Activated CD4-positive, alpha-beta T cell treated with anti-CD3 and anti-CD28 coated beads, Interleukin-2, amount 50 U/mL, for 48 hours (primary cell): ENCODE data around the gene TNIK.

Source experiments
- DNase-seq, 2 experiments: peaks; one replicate each; pipeline ENCODE4 v3.0.0-alpha.2; 2020

The TNIK gene

GRCh38 chr3:171459942-171460724, at the start of gene TNIK:
TNIK (minus strand) TSS chr3:171460405; CDS start chr3:171460063, 342 bp downstream.
- DNase-seq, result peak; percentile 97 to 98

- DNase-seq, result no peak
Measured at GRCh38 chr3:171508676-171509075, 48.5 kb upstream of the TNIK start.

DNA sequence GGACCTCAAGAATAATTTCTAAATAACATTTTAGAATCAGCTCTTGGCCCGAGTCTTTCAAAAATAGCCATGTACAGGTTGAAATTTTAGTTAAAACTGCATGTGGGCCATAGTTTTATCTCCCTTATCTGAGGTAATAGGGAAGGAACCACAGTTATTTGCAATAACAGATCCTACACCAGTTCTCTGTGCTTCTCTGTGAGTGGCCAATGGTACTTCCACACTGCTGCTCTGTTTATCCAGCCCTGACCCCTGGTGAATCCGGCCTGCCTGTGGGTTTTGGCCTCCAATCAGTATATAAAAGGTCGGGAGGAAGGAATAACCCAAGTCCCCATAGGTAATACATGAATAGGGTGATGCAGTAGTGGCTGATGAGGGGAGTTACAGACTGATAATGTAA, 48.0 kb upstream of the TNIK start:
- DNase-seq, result no peak

- no peak for DNase-seq
Measured at GRCh38 chr3:171506743-171507319, 46.6 kb upstream of the TNIK start.

- no peak for DNase-seq
Measured at GRCh38 chr3:171505822-171506333, 45.7 kb upstream of the TNIK start.

DNA sequence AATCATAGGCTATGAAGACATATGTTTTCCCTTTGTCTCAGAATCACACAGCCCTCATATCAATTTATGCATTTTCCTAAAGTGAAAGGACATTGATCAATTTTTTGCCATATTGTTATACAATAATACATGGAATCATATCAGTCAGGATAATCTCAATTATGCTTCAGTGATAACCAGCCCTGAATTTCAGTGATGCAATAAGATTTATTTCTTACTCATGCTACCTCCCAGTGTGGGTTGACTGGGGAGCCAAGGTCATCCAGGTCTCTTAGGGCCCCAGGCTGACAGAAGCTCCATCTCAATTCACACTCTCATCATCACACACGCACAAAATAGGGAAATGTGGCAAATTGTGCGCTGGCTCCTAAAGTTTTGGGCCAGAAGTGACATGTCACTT, 44.2 kb upstream of the TNIK start:
- no peak for DNase-seq

- DNase-seq, result no peak
Measured at GRCh38 chr3:171503817-171504216, 43.6 kb upstream of the TNIK start.

GRCh38 chr3:171498921-171499320, 38.7 kb upstream of the TNIK start:
- DNase-seq, result no peak

- DNase-seq, result no peak
Measured at GRCh38 chr3:171497468-171497867, 37.3 kb upstream of the TNIK start.

- no peak for DNase-seq
Measured at GRCh38 chr3:171495413-171495812, 35.2 kb upstream of the TNIK start.

DNA sequence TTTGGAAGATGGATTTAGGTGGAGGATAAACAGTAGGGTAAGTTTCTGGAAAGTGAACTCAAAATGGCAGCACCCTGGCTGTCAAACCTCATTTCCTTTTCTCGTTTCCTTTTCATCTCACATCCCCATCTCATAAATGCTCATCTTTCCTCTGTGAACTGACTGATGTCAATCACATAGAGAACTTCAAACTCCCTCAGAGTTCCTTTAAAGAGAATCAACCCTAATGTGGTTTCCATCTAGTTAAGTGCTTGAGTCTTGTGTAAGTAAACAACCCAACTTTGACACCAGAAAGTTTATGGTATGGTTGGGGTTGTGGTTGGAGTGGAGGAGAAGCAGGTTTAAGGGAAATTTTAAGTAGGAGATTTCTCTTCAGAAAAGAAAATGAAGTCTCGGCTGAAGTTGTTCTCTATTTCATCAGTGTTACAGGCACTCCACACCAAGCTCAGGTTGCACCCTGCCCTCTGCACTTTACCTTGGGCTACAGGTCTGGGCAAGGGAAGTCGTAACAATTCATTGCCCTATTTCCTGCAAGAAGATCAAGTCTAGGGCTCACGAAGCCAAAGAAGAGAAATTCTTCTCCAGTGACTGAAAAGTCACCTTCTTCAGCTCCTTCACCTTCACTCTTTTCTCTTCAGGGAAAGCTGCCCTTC, 34.4 kb upstream of the TNIK start:
- DNase-seq, result no peak

DNA sequence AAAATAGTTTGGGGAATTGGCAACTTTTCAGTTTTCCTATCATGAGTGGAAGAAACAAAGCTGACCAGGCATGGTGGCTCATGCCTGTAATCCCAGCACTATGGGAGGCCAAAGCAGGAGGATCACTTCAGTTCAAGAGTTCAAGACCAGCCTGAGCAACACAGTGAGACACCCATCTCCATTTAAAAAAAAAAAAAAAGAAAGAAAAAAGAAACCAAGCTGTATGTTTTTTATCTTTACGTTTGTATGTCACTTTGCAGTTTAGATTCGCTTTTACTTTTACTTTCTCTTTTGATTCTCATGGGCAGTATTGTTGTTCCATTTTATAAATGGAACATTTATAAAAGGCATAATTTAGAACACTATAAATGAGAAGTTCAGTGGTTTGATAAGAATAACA, 31.2 kb upstream of the TNIK start:
- DNase-seq, result no peak

- DNase-seq, result no peak
Measured at GRCh38 chr3:171490901-171491300, 30.7 kb upstream of the TNIK start.

DNA sequence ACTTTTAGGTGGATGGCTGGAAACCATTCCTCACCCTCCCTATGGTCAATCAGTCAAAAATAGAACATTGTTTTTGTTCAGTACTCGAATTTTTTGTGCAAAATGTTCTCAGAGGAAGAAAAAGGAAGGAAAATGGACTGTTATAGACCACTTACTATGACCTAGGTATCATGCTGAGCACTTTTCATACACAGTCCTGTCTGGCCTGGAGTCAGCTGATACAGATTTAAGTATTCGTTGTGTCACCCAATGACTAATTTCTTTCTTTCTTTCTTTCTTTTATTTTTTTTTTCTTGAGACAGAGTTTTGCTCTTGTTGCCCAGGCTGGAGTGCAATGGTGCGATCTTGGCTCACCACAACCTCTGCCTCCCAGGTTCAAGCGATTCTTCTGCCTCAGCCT, 29.1 kb upstream of the TNIK start:
- no peak for DNase-seq

DNA sequence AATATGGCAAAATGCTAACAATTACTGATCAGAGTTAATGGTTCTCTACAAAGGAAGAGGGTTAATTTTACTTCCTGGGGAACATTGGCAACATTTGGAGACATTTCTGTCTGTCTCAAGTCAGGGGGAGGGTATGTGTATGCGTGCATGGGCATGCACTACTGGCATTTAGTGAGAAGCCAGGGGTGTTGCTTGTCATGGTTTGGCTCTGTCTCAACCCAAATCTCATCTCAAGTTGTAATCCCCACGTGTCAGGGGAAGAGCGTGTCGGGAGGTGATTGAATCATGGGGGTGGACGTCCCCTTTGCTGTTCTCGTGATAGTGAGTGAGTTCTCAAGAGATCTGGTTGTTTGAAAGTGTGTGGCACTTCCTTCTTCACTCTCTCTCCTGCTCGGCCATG, 28.3 kb upstream of the TNIK start:
- DNase-seq, result no peak

- no peak for DNase-seq
Measured at GRCh38 chr3:171487382-171487781, 27.2 kb upstream of the TNIK start.

- no peak for DNase-seq
Measured at GRCh38 chr3:171485338-171485737, 25.1 kb upstream of the TNIK start.

- DNase-seq, result no peak
Measured at GRCh38 chr3:171481011-171481410, 20.8 kb upstream of the TNIK start.

- no peak for DNase-seq
Measured at GRCh38 chr3:171480526-171480925, 20.3 kb upstream of the TNIK start.

- DNase-seq, result no peak
Measured at GRCh38 chr3:171476532-171477102, 16.4 kb upstream of the TNIK start.

DNA sequence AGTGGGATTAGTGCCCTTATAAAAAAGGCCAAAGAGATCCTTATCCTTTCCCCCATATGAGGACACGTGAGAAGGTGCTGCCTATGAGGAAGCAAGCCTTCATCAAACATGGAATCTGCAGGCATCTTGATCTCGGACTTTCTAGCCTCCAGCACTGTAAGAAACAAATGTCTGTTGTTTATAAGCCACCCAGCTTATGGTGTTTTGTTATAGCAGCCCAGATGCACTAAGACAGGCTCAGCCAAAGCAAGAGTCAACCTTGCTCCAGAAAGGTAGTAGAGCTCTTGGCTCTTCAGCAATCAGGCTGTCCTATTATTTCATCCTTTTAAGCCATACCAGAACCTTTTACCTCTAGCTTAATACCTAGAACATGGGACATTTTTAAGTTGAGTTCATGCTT, 12.3 kb upstream of the TNIK start:
- DNase-seq, result no peak

DNA sequence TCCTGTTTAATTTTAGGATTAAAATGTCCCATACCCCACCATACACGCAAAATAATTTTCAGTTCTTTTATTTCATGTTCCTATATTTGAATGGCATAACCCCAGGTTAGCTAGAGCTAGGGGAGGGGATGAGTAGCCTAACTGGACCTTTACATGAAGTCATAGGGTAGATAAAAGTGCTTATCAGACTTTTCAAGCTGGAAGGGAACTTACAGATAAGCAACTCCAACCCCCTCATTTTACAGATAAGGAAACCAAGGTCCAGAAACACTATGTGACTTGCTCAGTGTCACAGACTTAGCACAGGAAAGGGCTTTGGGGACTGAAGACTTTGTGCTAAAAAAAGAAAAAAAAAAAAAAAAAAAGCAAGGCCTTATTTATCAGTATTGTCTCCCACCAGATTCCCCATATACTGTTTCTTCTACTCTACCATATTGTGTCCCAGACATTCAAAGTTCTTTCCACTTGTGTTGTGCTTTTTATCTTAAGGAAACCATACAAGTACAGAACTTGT, 10.6 kb upstream of the TNIK start:
- DNase-seq, result no peak

DNA sequence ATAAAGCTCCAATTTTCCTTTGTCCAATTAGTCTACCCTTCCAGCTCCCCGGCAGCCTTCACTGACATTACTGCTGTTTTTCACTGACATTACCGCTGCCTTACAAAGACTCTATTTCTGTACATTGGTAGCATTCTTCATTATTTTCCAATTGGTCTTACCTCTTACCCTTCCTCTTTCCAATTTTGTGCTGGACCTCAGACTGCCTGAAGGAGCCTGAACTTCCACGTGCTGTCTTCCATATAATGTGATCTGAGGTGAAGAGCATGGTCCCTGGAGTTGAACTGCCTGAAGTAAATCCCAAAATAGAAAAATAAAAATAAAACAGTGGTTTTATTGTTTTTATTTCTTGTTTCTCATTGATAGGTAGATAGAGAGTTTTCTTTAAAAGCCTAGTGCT, 9.2 kb upstream of the TNIK start:
- no peak for DNase-seq
